Ovary (tissue), 9 donors: ENCODE results near the gene AHRR. TPM values are rescaled to one million over a fixed set of nuclear protein-coding genes. Genes with fewer than 3 reads are reported as not detected.
"Not testable (repeated sequence)": the region's sequence is repeated elsewhere in the genome, so short reads cannot be mapped to it uniquely, and the experiment has no call there.

Source experiments
- DNase-seq, 5 donors: peaks; one replicate each; pipeline ENCODE4 v3.0.0-alpha.2; 2019 to 2020
- H3K27ac ChIP-seq, 2 donors: fragments of 200-600 bp; one replicate each; pipeline versions ENCODE4 v1.5.1 to v1.8.0; 2019 to 2022
- H3K27me3 ChIP-seq: fragments of 200-600 bp; one replicate; pipeline ENCODE4 v1.8.0; 2022
- H3K36me3 ChIP-seq: fragments of 200-600 bp; sonication (generic); one replicate; pipeline ENCODE4 v1.5.1; 2019
- H3K4me1 ChIP-seq: one replicate; pipeline ENCODE4 v1.8.1; 2013; ENCODE audit warnings: mild to moderate bottlenecking, moderate library complexity; ENCODE audit not compliant: insufficient read depth
- H3K4me3 ChIP-seq: fragments of 200-600 bp; sonication (generic); one replicate; pipeline ENCODE4 v1.5.1; 2017
- H3K9me3 ChIP-seq, 2 donors: fragments of 200-600 bp in 1 of 2; sonication (generic) in 1 of 2; one replicate each; pipeline versions ENCODE4 v1.5.1 to v1.8.1; 2013 to 2019; ENCODE audit warnings: mild to moderate bottlenecking in 1 of 2, moderate library complexity in 1 of 2
- CTCF ChIP-seq, 3 donors: fragments of 450-650 bp in 2 of 3; fragments of 200-600 bp in 1 of 3; IDR thresholded peaks; one replicate each; pipeline versions ENCODE4 v1.5.1 to v1.8.0; 2016 to 2022; ENCODE audit warnings: antibody characterized with exemption in 3 of 3, mild to moderate bottlenecking in 1 of 3
- EP300 ChIP-seq: sonication (generic); formaldehyde crosslinking; IDR thresholded peaks from one replicate; pipeline ENCODE4 v1.6.1; 2017; ENCODE audit warnings: antibody characterized with exemption
- POLR2A ChIP-seq: fragments of 450-650 bp; IDR thresholded peaks from one replicate; pipeline ENCODE4 v1.6.1; 2017; ENCODE audit warnings: antibody characterized with exemption, mild to moderate bottlenecking, moderate library complexity
- WGBS, 3 donors: extraction: QIAGEN DNeasy Blood & Tissue Kit in 1 of 3; methylation state at CpG; one replicate each; pipeline versions ENCODE4 v1.1.5 to v1.1.7; 2013 to 2017; 5-methylcytosine and 5-hydroxymethylcytosine counted together
- intact Hi-C, 4 donors: fragments of 100-400 bp; cut with DNase I; formaldehyde crosslinking; loops; one replicate each; pipeline versions ENCODE4 v1.11.0 to v1.15.1; 2022 to 2023
- polyA plus RNA-seq, 2 donors: library from polyadenylated mRNA; stranded (reverse); fragments of 200-250 nt in 1 of 2; fragments of 350-450 nt in 1 of 2; fragmentation: Illumina TruSeq in 1 of 2; extraction: RNeasy Lipid Tissue Mini Kit (QIAGEN cat#74804) in 1 of 2; gene quantifications; one replicate each; pipeline ENCODE4 v1.2.3, GENCODE V29; 2013 to 2014
- total RNA-seq, 7 donors: library from RNA; depleted of rRNA in 2 of 7; stranded (reverse); fragments of >200 nt in 2 of 7; fragmentation: NEBNext Ultra II Directional in 3 of 7; extraction: Animal tissue kit (Norgen Biotek cat#: 25700) in 3 of 7; gene quantifications; one replicate each; pipeline versions ENCODE4 v1.1.0 to v1.2.4, GENCODE V29; 2016 to 2023
- donor health status: DM: no; HTN: no; CAD: no; lungs with moderate emphysema.
- donor health status: DM: no; HTN: no; CAD: no.
- donor health status: Bipolar disorder and iron deficiency.
- donor health status: DM: yes; HTN: yes; CAD: no.
- donor health status: DM: no; HTN: no; CAD: no.
- donor health status: DM: yes; HTN: yes; CAD: no.

Gene AHRR
- total and polyA plus RNA-seq, 9 donors: 0.72 to 14.9 (median 2.0) TPM

GRCh38 chr5:285991-286557, 35.4 kb upstream of the AHRR start:
- intact Hi-C loops: no loop called here
- DNase-seq: peak in 1 of 5 donors; percentile 36
- Histone ChIP-seq H3K9me3 (no peaks in the 10 kb centered on the region), H3K4me3 (no peak overlapping the region), H3K36me3 (no peaks in the 10 kb centered on the region), H3K27ac (no peak overlapping the region), H3K4me1 (peaks cover 10% of the 10 kb centered on the region), H3K27me3 (no peaks in the 10 kb centered on the region)
- WGBS, 3 donors: 27 to 70% (median 38%) methylated on average over 14 of the region's 14 CpGs
- TF ChIP-seq CTCF (IDR thresholded peaks at IDR 0.05) (no peak), EP300 (no peak), POLR2A (no peak)

- intact Hi-C loops, H3K4me1 ChIP-seq, H3K27me3 ChIP-seq, H3K4me3 ChIP-seq, H3K27ac ChIP-seq, H3K9me3 ChIP-seq, H3K36me3 ChIP-seq: not testable (repeated sequence)
- peak in 1 of 5 donors; percentile 11 for DNase-seq
- WGBS, 3 donors: 88 to 91% (median 90%) methylated on average over 13 of the region's 13 CpGs
These were observed 31.3 kb upstream of the AHRR start for GRCh38 chr5:290200-290599.

GRCh38 chr5:291345-291744, 30.2 kb upstream of the AHRR start:
- 93 to 98% (median 97%) methylated on average over 10 of the region's 10 CpGs for WGBS, 3 donors
- intact Hi-C loops, DNase-seq: not testable (repeated sequence)

GRCh38 chr5:294788-295187, 26.7 kb upstream of the AHRR start:
- WGBS, 3 donors: 94 to 97% (median 97%) methylated on average over 16 to 17 of the region's 17 CpGs
- H3K27me3 ChIP-seq, H3K36me3 ChIP-seq, DNase-seq, intact Hi-C loops, H3K4me1 ChIP-seq, H3K27ac ChIP-seq, H3K4me3 ChIP-seq, H3K9me3 ChIP-seq: not testable (repeated sequence)

More at GRCh38 chr5:291345-291744, 30.2 kb upstream of the AHRR start:
- H3K4me1 ChIP-seq, H3K36me3 ChIP-seq, H3K27ac ChIP-seq, H3K4me3 ChIP-seq, H3K9me3 ChIP-seq, H3K27me3 ChIP-seq: not testable (repeated sequence)

GRCh38 chr5:296207-296606, 25.3 kb upstream of the AHRR start:
- WGBS, 3 donors: 78 to 81% (median 80%) methylated on average over 10 of the region's 10 CpGs
- H3K27me3 ChIP-seq, H3K27ac ChIP-seq, H3K4me3 ChIP-seq, H3K4me1 ChIP-seq, H3K9me3 ChIP-seq, H3K36me3 ChIP-seq, DNase-seq, intact Hi-C loops: not testable (repeated sequence)

- DNase-seq, H3K27ac ChIP-seq, intact Hi-C loops, H3K4me1 ChIP-seq, H3K27me3 ChIP-seq, H3K9me3 ChIP-seq, H3K36me3 ChIP-seq, H3K4me3 ChIP-seq: not testable (repeated sequence)
- WGBS, 3 donors: 54 to 63% (median 61%) methylated on average over 12 to 16 of the region's 16 CpGs
These were observed 24.6 kb upstream of the AHRR start for GRCh38 chr5:296954-297353.

GRCh38 chr5:297448-297847, 24.1 kb upstream of the AHRR start:
- H3K27me3 ChIP-seq, H3K27ac ChIP-seq, intact Hi-C loops, H3K4me1 ChIP-seq, H3K36me3 ChIP-seq, H3K4me3 ChIP-seq, H3K9me3 ChIP-seq, DNase-seq: not testable (repeated sequence)
- 82 to 91% (median 89%) methylated on average over 6 of the region's 6 CpGs for WGBS, 3 donors

- H3K27me3 ChIP-seq, H3K36me3 ChIP-seq, H3K27ac ChIP-seq, DNase-seq, H3K4me3 ChIP-seq, H3K9me3 ChIP-seq, intact Hi-C loops, H3K4me1 ChIP-seq: not testable (repeated sequence)
- WGBS, 3 donors: 63 to 76% (median 65%) methylated on average over 13 to 14 of the region's 14 CpGs
These were observed 23.4 kb upstream of the AHRR start for GRCh38 chr5:297991-298736.
